Measurements from ENCODE around the gene JAKMIP3. TPM values are rescaled to one million over a fixed set of nuclear protein-coding genes. Genes with fewer than 3 reads are reported as not detected.

Gene JAKMIP3
- total and polyA plus RNA-seq, 8 donors = 0.18 to 1.1 (median 0.44) TPM; not detected in 2

GRCh38 chr10:132094581-132095234, 29.0 kb downstream of the JAKMIP3 start:
- no peak overlapping the region for H3K27ac ChIP-seq
- H3K4me1 ChIP-seq = no peaks in the 10 kb centered on the region
- no peak overlapping the region for H3K4me3 ChIP-seq
- TF ChIP-seq POLR2A (IDR thresholded peaks at IDR 0.05) (no peak), POLR2AphosphoS5 (IDR thresholded peaks at IDR 0.05) (no peak), EP300 (IDR thresholded peaks at IDR 0.05) (no peak), CTCF (IDR thresholded peaks at IDR 0.05) (no peak)
- H3K36me3 ChIP-seq = no peaks in the 10 kb centered on the region
- WGBS, 5 donors = 71 to 81% (median 77%) methylated on average over 9 of the region's 9 CpGs
- peak; percentile 5 to 22 for DNase-seq
- H3K9me3 ChIP-seq = no peaks in the 10 kb centered on the region
- intact Hi-C loops (cut with DNase I; ENCODE audit: low total_unique reads) = no loop called here
- H3K27me3 ChIP-seq = peaks cover 0 to 18% (median 0%) of the 10 kb centered on the region in 3 donors

GRCh38 chr10:132095403-132096113, 29.8 kb downstream of the JAKMIP3 start:
- H3K27me3 ChIP-seq = peaks cover 0 to 21% (median 0%) of the 10 kb centered on the region in 3 donors
- intact Hi-C loops (cut with DNase I; ENCODE audit: low total_unique reads) = no loop called here
- 86 to 96% (median 90%) methylated on average over 12 of the region's 12 CpGs for WGBS, 5 donors
- H3K27ac ChIP-seq = no peak overlapping the region
- H3K4me1 ChIP-seq = no peaks in the 10 kb centered on the region
- H3K9me3 ChIP-seq = no peaks in the 10 kb centered on the region
- no peak for TF ChIP-seq CTCF (IDR thresholded peaks at IDR 0.05)
- no peak for TF ChIP-seq POLR2A (IDR thresholded peaks at IDR 0.05)
- no peak for TF ChIP-seq POLR2AphosphoS5 (IDR thresholded peaks at IDR 0.05)
- TF ChIP-seq EP300 (IDR thresholded peaks at IDR 0.05) = no peak
- H3K36me3 ChIP-seq = no peaks in the 10 kb centered on the region
- peak; percentile 0 to 20 for DNase-seq
- no peak overlapping the region for H3K4me3 ChIP-seq

GRCh38 chr10:132096223-132096622, 30.5 kb downstream of the JAKMIP3 start:
- 28 to 45% (median 36%) methylated on average over 6 of the region's 6 CpGs for WGBS, 5 donors
- intact Hi-C loops (cut with DNase I; ENCODE audit: low total_unique reads) = no loop called here
- H3K27ac ChIP-seq = no peak overlapping the region

More at GRCh38 chr10:132096223-132096622, 30.5 kb downstream of the JAKMIP3 start:
- Histone ChIP-seq H3K4me1 (no peaks in the 10 kb centered on the region), H3K27me3 (peaks cover 0 to 23% (median 0%) of the 10 kb centered on the region in 3 donors), H3K4me3 (no peak overlapping the region), H3K36me3 (no peaks in the 10 kb centered on the region), H3K9me3 (no peaks in the 10 kb centered on the region)
- peak; percentile 2 to 28 for DNase-seq
- TF ChIP-seq CTCF (IDR thresholded peaks at IDR 0.05) (no peak), POLR2AphosphoS5 (IDR thresholded peaks at IDR 0.05) (peak in 1 of 3 donors; percentile 19), POLR2A (IDR thresholded peaks at IDR 0.05) (no peak), EP300 (IDR thresholded peaks at IDR 0.05) (no peak)
